Fibroblast of lung (primary cell): ENCODE data around the gene CBX1. TPM values are rescaled to one million over a fixed set of nuclear protein-coding genes. Genes with fewer than 3 reads are reported as not detected.

ENCODE experiments used
- DNase-seq, 2 donors: peaks; one replicate each; pipeline versions ENCODE4 v3.0.0 to v3.0.0-alpha.2; 2010; ENCODE audit warnings: low read depth in 2 of 2
- H2AFZ ChIP-seq: 2 replicates; pipeline ENCODE4 v1.5.1; 2012; ENCODE audit warnings: low read length, control low read depth, inconsistent platforms
- H3K27ac ChIP-seq: 2 replicates; pipeline ENCODE4 v1.5.1; 2011; ENCODE audit warnings: low read length, control low read depth; ENCODE audit not compliant: insufficient read depth
- H3K27me3 ChIP-seq: 2 replicates; pipeline ENCODE4 v1.5.1; 2011; ENCODE audit warnings: mild to moderate bottlenecking, low read length; ENCODE audit not compliant: control insufficient read depth, insufficient read depth
- H3K36me3 ChIP-seq: 2 replicates; pipeline ENCODE4 v1.5.1; 2011; ENCODE audit warnings: low read length; ENCODE audit not compliant: control insufficient read depth, insufficient read depth
- H3K4me1 ChIP-seq: 2 replicates; pipeline ENCODE4 v1.5.1; 2011; ENCODE audit warnings: low read length; ENCODE audit not compliant: control insufficient read depth, insufficient read depth; ENCODE audit errors: extremely low read depth
- H3K4me2 ChIP-seq: 2 replicates; pipeline ENCODE4 v1.5.1; 2011; ENCODE audit warnings: low read length, control low read depth; ENCODE audit not compliant: insufficient read depth; ENCODE audit errors: extremely low read depth
- H3K4me3 ChIP-seq, 4 experiments: fragments of 200-600 bp in 1 of 4; sonication (generic) in 1 of 4; replicated peaks in 1 of 4; 2 replicates each; pipeline ENCODE4 v1.5.1; 2011 to 2016; ENCODE audit warnings: low read length in 4 of 4, low read depth in 3 of 4, mild to moderate bottlenecking in 3 of 4, control low read depth in 2 of 4, inconsistent platforms in 1 of 4, mixed read lengths in 1 of 4; ENCODE audit not compliant: insufficient read depth in 1 of 4; ENCODE audit errors: control extremely low read depth in 1 of 4
- H3K79me2 ChIP-seq: 2 replicates; pipeline ENCODE4 v1.5.1; 2012; ENCODE audit warnings: mild to moderate bottlenecking, low read length, inconsistent platforms; ENCODE audit not compliant: control insufficient read depth, insufficient read depth
- H3K9ac ChIP-seq: 2 replicates; pipeline ENCODE4 v1.5.1; 2011; ENCODE audit warnings: mild to moderate bottlenecking, low read length, control low read depth; ENCODE audit not compliant: insufficient read depth
- H3K9me3 ChIP-seq: 2 replicates; pipeline ENCODE4 v1.5.1; 2012; ENCODE audit warnings: low read depth, low read length; ENCODE audit not compliant: control insufficient read depth, insufficient read depth
- H4K20me1 ChIP-seq: 2 replicates; pipeline ENCODE4 v1.5.1; 2011; ENCODE audit warnings: low read length; ENCODE audit not compliant: control insufficient read depth, insufficient read depth; ENCODE audit errors: extremely low read depth
- CTCF ChIP-seq, 2 donors: IDR thresholded peaks in 1 of 2; conservative IDR thresholded peaks in 1 of 2; 1 replicate in 1 of 2; 2 replicates in 1 of 2; pipeline ENCODE4 v1.5.1; 2011 to 2012; ENCODE audit warnings: low read length in 2 of 2, control low read depth in 1 of 2, inconsistent platforms in 1 of 2, low read depth in 1 of 2, mild to moderate bottlenecking in 1 of 2
- EZH2 ChIP-seq: IDR thresholded peaks from 2 replicates; pipeline ENCODE4 v1.5.1; 2012; ENCODE audit warnings: low read length, control low read depth, mild to moderate bottlenecking; ENCODE audit errors: missing control alignments
- polyA plus RNA-seq, 2 donors: library from polyadenylated mRNA; depleted of rRNA in 1 of 2; stranded (reverse) in 1 of 2; unstranded in 1 of 2; fragments of >200 nt; gene quantifications; 2 replicates each; pipeline ENCODE4 v1.2.1, GENCODE V29; 2011 to 2012; ENCODE audit warnings: missing spikeins in 1 of 2
- total RNA-seq: library from RNA; depleted of rRNA; stranded (reverse); fragments of >200 nt; gene quantifications from 2 replicates; pipeline ENCODE4 v1.2.1, GENCODE V29; 2014

Gene CBX1
- total and polyA plus RNA-seq, 2 donors (not counting 1 experiment from before 2014, with no cell fraction given): 50.4 to 64.8 TPM

GRCh38 chr17:48023400-48024148, 77.7 kb downstream of the CBX1 start:
- no peaks in the 10 kb centered on the region for H3K27me3 ChIP-seq
- TF ChIP-seq CTCF (conservative IDR thresholded peaks at IDR 0.05 in 1 of 2, IDR thresholded peaks at IDR 0.05 in 1 of 2; ENCODE audit: low read depth in 1 of 2, low read length in 2 of 2) (peak in 1 of 2 donors; percentile 20), EZH2 (no peak)

DNA sequence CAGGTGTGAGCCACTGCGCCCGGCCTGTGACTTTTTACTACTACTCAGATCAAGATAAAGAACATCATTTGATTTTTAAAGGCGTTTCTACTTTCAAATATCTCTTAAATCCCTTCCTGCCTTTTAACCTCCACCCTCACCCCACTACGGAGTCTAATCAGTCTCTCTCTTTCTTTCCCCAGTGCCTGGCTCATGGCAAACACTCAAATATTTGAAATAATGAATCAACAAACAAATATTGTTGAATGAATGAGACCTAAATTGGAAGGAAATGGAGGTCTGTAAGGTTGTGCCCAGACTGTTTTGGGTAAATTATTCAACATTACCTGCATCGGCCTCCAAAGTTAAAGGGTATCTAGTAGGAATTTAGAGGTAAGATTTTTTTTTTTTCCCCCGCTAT, 78.4 kb downstream of the CBX1 start:
- H3K27me3 ChIP-seq: no peaks in the 10 kb centered on the region
- no peak overlapping the region for H3K4me2 ChIP-seq
- no peak overlapping the region for H3K4me3 ChIP-seq
- no peaks in the 10 kb centered on the region for H4K20me1 ChIP-seq
- H3K79me2 ChIP-seq: no peaks in the 10 kb centered on the region
- no peak overlapping the region for H3K27ac ChIP-seq
- H3K9ac ChIP-seq: no peak overlapping the region
- DNase-seq: no peak
- TF ChIP-seq EZH2 (no peak), CTCF (conservative IDR thresholded peaks at IDR 0.05 in 1 of 2, IDR thresholded peaks at IDR 0.05 in 1 of 2; ENCODE audit: low read depth in 1 of 2, low read length in 2 of 2) (no peak)
- H2AFZ ChIP-seq: no peak overlapping the region
- H3K4me1 ChIP-seq: peaks cover 23% of the 10 kb centered on the region
- no peaks in the 10 kb centered on the region for H3K36me3 ChIP-seq
- no peaks in the 10 kb centered on the region for H3K9me3 ChIP-seq

More at GRCh38 chr17:48023400-48024148, 77.7 kb downstream of the CBX1 start:
- Histone ChIP-seq H3K9me3 (no peaks in the 10 kb centered on the region), H3K36me3 (no peaks in the 10 kb centered on the region), H4K20me1 (no peaks in the 10 kb centered on the region), H3K27ac (peak overlapping the region; percentile 49), H3K4me1 (peaks cover 23% of the 10 kb centered on the region), H2AFZ (peak overlapping the region; percentile 14), H3K4me3 (peak overlapping the region; percentile 28 to 54 (median 44)), H3K9ac (no peak overlapping the region), H3K4me2 (peak overlapping the region; percentile 95), H3K79me2 (no peaks in the 10 kb centered on the region)
- DNase-seq: peak; percentile 56 to 65

DNA sequence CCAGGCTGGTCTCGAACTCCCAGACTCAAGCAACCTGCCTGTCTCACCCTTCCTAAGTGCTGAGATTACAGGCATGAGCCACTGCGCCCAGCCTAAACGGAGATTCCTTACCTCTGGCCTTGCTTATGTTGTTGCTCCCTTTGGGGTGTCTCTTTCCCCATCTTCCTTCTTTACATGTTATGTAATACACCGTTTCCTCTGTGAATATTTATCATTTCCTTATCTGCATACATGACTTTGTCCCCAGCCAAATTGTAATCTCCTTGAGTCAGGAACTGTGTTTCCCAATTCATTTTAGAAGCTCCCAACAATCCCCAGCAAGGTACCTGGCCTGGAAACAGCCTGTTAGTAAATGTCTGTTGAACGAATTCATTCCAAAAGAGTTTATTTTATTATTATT, 79.3 kb downstream of the CBX1 start:
- H3K79me2 ChIP-seq: no peaks in the 10 kb centered on the region
- no peaks in the 10 kb centered on the region for H3K36me3 ChIP-seq
- no peak overlapping the region for H3K4me2 ChIP-seq
- H2AFZ ChIP-seq: no peak overlapping the region
- no peak for TF ChIP-seq CTCF (conservative IDR thresholded peaks at IDR 0.05 in 1 of 2, IDR thresholded peaks at IDR 0.05 in 1 of 2; ENCODE audit: low read depth in 1 of 2, low read length in 2 of 2)
- TF ChIP-seq EZH2: no peak
- no peaks in the 10 kb centered on the region for H3K9me3 ChIP-seq
- peaks cover 23% of the 10 kb centered on the region for H3K4me1 ChIP-seq
- H3K9ac ChIP-seq: no peak overlapping the region
- no peaks in the 10 kb centered on the region for H4K20me1 ChIP-seq
- no peak overlapping the region for H3K4me3 ChIP-seq
- no peaks in the 10 kb centered on the region for H3K27me3 ChIP-seq
- DNase-seq: no peak
- H3K27ac ChIP-seq: no peak overlapping the region

Other genes starting within 250 kb of the CBX1 start
- gene SP2, start 205.2 kb downstream of the CBX1 start, total RNA-seq: 0.26 and 1.5 TPM in 2 replicates
- gene SP2, start 205.2 kb downstream of the CBX1 start, polyA plus RNA-seq: 2.6 and 5.3 TPM in 2 replicates
- 16.2 and 26.6 TPM in 2 replicates for gene PNPO, start 159.9 kb downstream of the CBX1 start, total RNA-seq
- 25.7 and 38.6 TPM in 2 replicates for gene PNPO, start 159.9 kb downstream of the CBX1 start, polyA plus RNA-seq
- not detected in 2 replicates for gene PRR15L, start 143.6 kb downstream of the CBX1 start, total RNA-seq
- gene PRR15L, start 143.6 kb downstream of the CBX1 start, polyA plus RNA-seq: not detected in 2 replicates
- 72.2 and 118 TPM in 2 replicates for gene CDK5RAP3, start 130.4 kb downstream of the CBX1 start, total RNA-seq
- 57.1 and 58.1 TPM in 2 replicates for gene CDK5RAP3, start 130.4 kb downstream of the CBX1 start, polyA plus RNA-seq
- gene COPZ2, start 63.7 kb downstream of the CBX1 start, total RNA-seq: 49.8 and 63.1 TPM in 2 replicates
- gene COPZ2, start 63.7 kb downstream of the CBX1 start, polyA plus RNA-seq: 97.9 and 104 TPM in 2 replicates
- 90.4 and 162 TPM in 2 replicates for gene NFE2L1, start 53.1 kb downstream of the CBX1 start, total RNA-seq
- 170 and 200 TPM in 2 replicates for gene NFE2L1, start 53.1 kb downstream of the CBX1 start, polyA plus RNA-seq
- 9.0 and 12.6 TPM in 2 replicates for gene SNX11, start 6.3 kb upstream of the CBX1 start, total RNA-seq
- gene SNX11, start 6.3 kb upstream of the CBX1 start, polyA plus RNA-seq: 13.2 and 17.7 TPM in 2 replicates